ENCODE data around the gene UBXN11.
A peak's percentile ranks its signal among the peaks of the same experiment; 100 is the strongest.
"Not testable (repeated sequence)": the region's sequence is repeated elsewhere in the genome, so short reads cannot be mapped to it uniquely, and the experiment has no call there.

UBXN11 gene

GRCh38 chr1:26337206-26337535, 30.7 kb upstream of the UBXN11 start:
- DNase-seq (ENCODE audit: low read depth in 2 of 2), result no peak

- DNase-seq (ENCODE audit: low read depth in 2 of 2), result peak; percentile 86
Measured at GRCh38 chr1:26336477-26337205, 30.2 kb upstream of the UBXN11 start.

GRCh38 chr1:26335774-26336476, 29.5 kb upstream of the UBXN11 start:
- no peak for DNase-seq (ENCODE audit: low read depth in 2 of 2)

GRCh38 chr1:26333312-26333711, 26.9 kb upstream of the UBXN11 start:
- DNase-seq (ENCODE audit: low read depth in 2 of 2), result not testable (repeated sequence)

GRCh38 chr1:26330276-26330675, 23.8 kb upstream of the UBXN11 start:
- DNase-seq (ENCODE audit: low read depth in 2 of 2), result no peak

GRCh38 chr1:26329380-26329779, 22.9 kb upstream of the UBXN11 start:
- DNase-seq (ENCODE audit: low read depth in 2 of 2), result not testable (repeated sequence)

- no peak for DNase-seq (ENCODE audit: low read depth in 2 of 2)
Measured at GRCh38 chr1:26328597-26328996, 22.2 kb upstream of the UBXN11 start.

GRCh38 chr1:26327956-26328362, 21.5 kb upstream of the UBXN11 start:
- no peak for DNase-seq (ENCODE audit: low read depth in 2 of 2)

- no peak for DNase-seq (ENCODE audit: low read depth in 2 of 2)
Measured at GRCh38 chr1:26324550-26324949, 18.1 kb upstream of the UBXN11 start.

GRCh38 chr1:26323382-26323781, 16.9 kb upstream of the UBXN11 start:
- no peak for DNase-seq (ENCODE audit: low read depth in 2 of 2)

- DNase-seq (ENCODE audit: low read depth in 2 of 2), result no peak
Measured at GRCh38 chr1:26322042-26322331, 15.6 kb upstream of the UBXN11 start.

GRCh38 chr1:26321315-26322041, 15.0 kb upstream of the UBXN11 start:
- peak; percentile 96 to 98 for DNase-seq (ENCODE audit: low read depth in 2 of 2)

- no peak for DNase-seq (ENCODE audit: low read depth in 2 of 2)
Measured at GRCh38 chr1:26320896-26321295, 14.5 kb upstream of the UBXN11 start.

GRCh38 chr1:26318338-26319064, 12.1 kb upstream of the UBXN11 start:
- no peak for DNase-seq (ENCODE audit: low read depth in 2 of 2)

- DNase-seq (ENCODE audit: low read depth in 2 of 2), result peak; percentile 44 to 79
Measured at GRCh38 chr1:26317612-26318337, 11.3 kb upstream of the UBXN11 start, which contains the start of gene CD52. TSS of gene CD52 (plus strand) at chr1:26317958. CDS start at chr1:26318018, 60 bp downstream.

- DNase-seq (ENCODE audit: low read depth in 2 of 2), result no peak
Measured at GRCh38 chr1:26317146-26317545, 10.7 kb upstream of the UBXN11 start.

- no peak for DNase-seq (ENCODE audit: low read depth in 2 of 2)
Measured at GRCh38 chr1:26315874-26316850, 9.7 kb upstream of the UBXN11 start.

GRCh38 chr1:26314501-26314900, 8.1 kb upstream of the UBXN11 start:
- DNase-seq (ENCODE audit: low read depth in 2 of 2), result no peak

GRCh38 chr1:26307966-26308899, 1.8 kb upstream of the UBXN11 start:
- not testable (repeated sequence) for DNase-seq (ENCODE audit: low read depth in 2 of 2)

All from stimulated activated CD4-positive, alpha-beta T cell treated with anti-CD3 and anti-CD28 coated beads, Interleukin-1b, Interleukin-23, amount 100 ng/mL, for 4 hours (primary cell).